ENCODE results near the gene CRTC3.

DNA sequence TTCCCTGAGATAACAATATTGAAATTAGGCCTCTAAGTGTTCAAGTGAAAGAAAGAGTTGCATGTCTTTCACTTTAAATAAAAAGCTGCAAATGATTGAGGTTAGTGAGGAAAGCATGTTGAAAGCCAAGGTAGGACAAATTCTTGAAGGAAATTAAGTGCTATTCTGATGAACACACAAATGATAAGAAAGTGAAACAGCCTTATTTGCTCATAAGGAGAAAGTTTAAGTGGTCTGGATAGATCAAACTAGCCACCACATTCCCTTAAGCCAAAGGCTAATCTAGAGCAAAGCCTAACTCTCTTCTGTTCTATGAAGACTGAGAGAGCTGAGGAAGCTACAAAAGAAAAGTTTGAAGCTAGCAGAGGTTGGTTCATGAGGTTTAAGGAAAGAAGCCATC lies 36.1 kb downstream of the CRTC3 start:
- no peak for TF ChIP-seq POLR2A (IDR thresholded peaks at IDR 0.05)
- TF ChIP-seq, protein P1, sequence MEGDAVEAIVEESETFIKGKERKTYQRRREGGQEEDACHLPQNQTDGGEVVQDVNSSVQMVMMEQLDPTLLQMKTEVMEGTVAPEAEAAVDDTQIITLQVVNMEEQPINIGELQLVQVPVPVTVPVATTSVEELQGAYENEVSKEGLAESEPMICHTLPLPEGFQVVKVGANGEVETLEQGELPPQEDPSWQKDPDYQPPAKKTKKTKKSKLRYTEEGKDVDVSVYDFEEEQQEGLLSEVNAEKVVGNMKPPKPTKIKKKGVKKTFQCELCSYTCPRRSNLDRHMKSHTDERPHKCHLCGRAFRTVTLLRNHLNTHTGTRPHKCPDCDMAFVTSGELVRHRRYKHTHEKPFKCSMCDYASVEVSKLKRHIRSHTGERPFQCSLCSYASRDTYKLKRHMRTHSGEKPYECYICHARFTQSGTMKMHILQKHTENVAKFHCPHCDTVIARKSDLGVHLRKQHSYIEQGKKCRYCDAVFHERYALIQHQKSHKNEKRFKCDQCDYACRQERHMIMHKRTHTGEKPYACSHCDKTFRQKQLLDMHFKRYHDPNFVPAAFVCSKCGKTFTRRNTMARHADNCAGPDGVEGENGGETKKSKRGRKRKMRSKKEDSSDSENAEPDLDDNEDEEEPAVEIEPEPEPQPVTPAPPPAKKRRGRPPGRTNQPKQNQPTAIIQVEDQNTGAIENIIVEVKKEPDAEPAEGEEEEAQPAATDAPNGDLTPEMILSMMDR (IDR thresholded peaks at IDR 0.05) = no peak
